ENCODE results near the gene SORT1. TPM values are rescaled to one million over a fixed set of nuclear protein-coding genes. Genes with fewer than 3 reads are reported as not detected.

SORT1 gene
- total and polyA plus RNA-seq, 2 of the 13 experiments (the other 11 are each of a cell fraction or from before 2014, with no cell fraction given), result 32.4 to 93.0 TPM

- TF ChIP-seq ZNF598 (CRISPR knock-in tag; IDR thresholded peaks at IDR 0.05; ENCODE audit: borderline replicate concordance) (peak; percentile 85; the same call in 1 of the 2 replicates), ZEB1 (IDR thresholded peaks at IDR 0.05; ENCODE audit: insufficient replicate concordance, low read depth) (peak; percentile 69), DRAP1 (CRISPR knock-in tag; IDR thresholded peaks at IDR 0.05) (peak; percentile 36; the same call in 1 of the 2 replicates), KLF6 (CRISPR knock-in tag; IDR thresholded peaks at IDR 0.05) (no peak), THAP11 (CRISPR knock-in tag; IDR thresholded peaks at IDR 0.05) (peak; percentile 35; the same call in 1 of the 2 replicates), NR2F1 (CRISPR knock-in tag; IDR thresholded peaks at IDR 0.05) (no peak; a peak in 1 of 4 replicates), KMT2A (CRISPR knock-in tag; IDR thresholded peaks at IDR 0.05) (peak; percentile 48; the same call in 1 of the 2 replicates), KDM1A (CRISPR knock-in tag; IDR thresholded peaks at IDR 0.05) (0 out of 2 replicates have a peak, but pooled peaks have one; percentile 34), TBX3 (IDR thresholded peaks at IDR 0.05; ENCODE audit: borderline replicate concordance) (no peak), ZNF33B (CRISPR knock-in tag; IDR thresholded peaks at IDR 0.05) (no peak)
- TF ChIP-seq, protein P1, sequence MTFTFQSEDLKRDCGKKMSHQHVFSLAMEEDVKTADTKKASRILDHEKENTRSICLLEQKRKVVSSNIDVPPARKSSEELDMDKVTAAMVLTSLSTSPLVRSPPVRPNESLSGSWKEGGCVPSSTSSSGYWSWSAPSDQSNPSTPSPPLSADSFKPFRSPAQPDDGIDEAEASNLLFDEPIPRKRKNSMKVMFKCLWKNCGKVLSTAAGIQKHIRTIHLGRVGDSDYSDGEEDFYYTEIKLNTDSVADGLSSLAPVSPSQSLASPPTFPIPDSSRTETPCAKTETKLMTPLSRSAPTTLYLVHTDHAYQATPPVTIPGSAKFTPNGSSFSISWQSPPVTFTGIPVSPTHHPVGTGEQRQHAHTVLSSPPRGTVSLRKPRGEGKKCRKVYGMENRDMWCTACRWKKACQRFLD (CRISPR knock-in tag; IDR thresholded peaks at IDR 0.05; ENCODE audit: borderline replicate concordance), result 0 out of 2 replicates have a peak, but pooled peaks have one; percentile 44
- TF ChIP-seq, protein P2, sequence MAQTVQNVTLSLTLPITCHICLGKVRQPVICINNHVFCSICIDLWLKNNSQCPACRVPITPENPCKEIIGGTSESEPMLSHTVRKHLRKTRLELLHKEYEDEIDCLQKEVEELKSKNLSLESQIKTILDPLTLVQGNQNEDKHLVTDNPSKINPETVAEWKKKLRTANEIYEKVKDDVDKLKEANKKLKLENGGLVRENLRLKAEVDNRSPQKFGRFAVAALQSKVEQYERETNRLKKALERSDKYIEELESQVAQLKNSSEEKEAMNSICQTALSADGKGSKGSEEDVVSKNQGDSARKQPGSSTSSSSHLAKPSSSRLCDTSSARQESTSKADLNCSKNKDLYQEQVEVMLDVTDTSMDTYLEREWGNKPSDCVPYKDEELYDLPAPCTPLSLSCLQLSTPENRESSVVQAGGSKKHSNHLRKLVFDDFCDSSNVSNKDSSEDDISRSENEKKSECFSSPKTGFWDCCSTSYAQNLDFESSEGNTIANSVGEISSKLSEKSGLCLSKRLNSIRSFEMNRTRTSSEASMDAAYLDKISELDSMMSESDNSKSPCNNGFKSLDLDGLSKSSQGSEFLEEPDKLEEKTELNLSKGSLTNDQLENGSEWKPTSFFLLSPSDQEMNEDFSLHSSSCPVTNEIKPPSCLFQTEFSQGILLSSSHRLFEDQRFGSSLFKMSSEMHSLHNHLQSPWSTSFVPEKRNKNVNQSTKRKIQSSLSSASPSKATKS (CRISPR knock-in tag; IDR thresholded peaks at IDR 0.05), result no peak
- TF ChIP-seq, protein P3, sequence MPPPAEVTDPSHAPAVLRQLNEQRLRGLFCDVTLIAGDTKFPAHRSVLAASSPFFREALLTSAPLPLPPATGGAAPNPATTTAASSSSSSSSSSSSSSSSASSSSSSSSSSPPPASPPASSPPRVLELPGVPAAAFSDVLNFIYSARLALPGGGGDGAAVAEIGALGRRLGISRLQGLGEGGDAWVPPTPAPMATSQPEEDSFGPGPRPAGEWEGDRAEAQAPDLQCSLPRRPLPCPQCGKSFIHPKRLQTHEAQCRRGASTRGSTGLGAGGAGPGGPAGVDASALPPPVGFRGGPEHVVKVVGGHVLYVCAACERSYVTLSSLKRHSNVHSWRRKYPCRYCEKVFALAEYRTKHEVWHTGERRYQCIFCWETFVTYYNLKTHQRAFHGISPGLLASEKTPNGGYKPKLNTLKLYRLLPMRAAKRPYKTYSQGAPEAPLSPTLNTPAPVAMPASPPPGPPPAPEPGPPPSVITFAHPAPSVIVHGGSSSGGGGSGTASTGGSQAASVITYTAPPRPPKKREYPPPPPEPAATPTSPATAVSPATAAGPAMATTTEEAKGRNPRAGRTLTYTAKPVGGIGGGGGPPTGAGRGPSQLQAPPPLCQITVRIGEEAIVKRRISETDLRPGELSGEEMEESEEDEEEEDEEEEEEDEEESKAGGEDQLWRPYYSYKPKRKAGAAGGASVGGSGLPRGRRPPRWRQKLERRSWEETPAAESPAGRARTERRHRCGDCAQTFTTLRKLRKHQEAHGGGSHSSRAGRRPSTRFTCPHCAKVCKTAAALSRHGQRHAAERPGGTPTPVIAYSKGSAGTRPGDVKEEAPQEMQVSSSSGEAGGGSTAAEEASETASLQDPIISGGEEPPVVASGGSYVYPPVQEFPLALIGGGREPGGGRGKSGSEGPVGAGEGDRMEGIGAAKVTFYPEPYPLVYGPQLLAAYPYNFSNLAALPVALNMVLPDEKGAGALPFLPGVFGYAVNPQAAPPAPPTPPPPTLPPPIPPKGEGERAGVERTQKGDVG (CRISPR knock-in tag; IDR thresholded peaks at IDR 0.05; ENCODE audit: borderline replicate concordance), result peak; percentile 72; the same call in 1 of the 2 replicates
- TF ChIP-seq, protein P4, sequence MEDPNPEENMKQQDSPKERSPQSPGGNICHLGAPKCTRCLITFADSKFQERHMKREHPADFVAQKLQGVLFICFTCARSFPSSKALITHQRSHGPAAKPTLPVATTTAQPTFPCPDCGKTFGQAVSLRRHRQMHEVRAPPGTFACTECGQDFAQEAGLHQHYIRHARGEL (CRISPR knock-in tag; IDR thresholded peaks at IDR 0.05), result no peak
- TF ChIP-seq, protein P5, sequence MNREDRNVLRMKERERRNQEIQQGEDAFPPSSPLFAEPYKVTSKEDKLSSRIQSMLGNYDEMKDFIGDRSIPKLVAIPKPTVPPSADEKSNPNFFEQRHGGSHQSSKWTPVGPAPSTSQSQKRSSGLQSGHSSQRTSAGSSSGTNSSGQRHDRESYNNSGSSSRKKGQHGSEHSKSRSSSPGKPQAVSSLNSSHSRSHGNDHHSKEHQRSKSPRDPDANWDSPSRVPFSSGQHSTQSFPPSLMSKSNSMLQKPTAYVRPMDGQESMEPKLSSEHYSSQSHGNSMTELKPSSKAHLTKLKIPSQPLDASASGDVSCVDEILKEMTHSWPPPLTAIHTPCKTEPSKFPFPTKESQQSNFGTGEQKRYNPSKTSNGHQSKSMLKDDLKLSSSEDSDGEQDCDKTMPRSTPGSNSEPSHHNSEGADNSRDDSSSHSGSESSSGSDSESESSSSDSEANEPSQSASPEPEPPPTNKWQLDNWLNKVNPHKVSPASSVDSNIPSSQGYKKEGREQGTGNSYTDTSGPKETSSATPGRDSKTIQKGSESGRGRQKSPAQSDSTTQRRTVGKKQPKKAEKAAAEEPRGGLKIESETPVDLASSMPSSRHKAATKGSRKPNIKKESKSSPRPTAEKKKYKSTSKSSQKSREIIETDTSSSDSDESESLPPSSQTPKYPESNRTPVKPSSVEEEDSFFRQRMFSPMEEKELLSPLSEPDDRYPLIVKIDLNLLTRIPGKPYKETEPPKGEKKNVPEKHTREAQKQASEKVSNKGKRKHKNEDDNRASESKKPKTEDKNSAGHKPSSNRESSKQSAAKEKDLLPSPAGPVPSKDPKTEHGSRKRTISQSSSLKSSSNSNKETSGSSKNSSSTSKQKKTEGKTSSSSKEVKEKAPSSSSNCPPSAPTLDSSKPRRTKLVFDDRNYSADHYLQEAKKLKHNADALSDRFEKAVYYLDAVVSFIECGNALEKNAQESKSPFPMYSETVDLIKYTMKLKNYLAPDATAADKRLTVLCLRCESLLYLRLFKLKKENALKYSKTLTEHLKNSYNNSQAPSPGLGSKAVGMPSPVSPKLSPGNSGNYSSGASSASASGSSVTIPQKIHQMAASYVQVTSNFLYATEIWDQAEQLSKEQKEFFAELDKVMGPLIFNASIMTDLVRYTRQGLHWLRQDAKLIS (CRISPR knock-in tag; IDR thresholded peaks at IDR 0.05), result no peak
Measured at GRCh38 chr1:109277434-109278204, 120.1 kb downstream of the SORT1 start (continued).
